GM12891 (cell line): ENCODE results near the gene JPH4.
"Not testable (repeated sequence)": the region's sequence is repeated elsewhere in the genome, so short reads cannot be mapped to it uniquely, and the experiment has no call there.

Experiments
- DNase-seq: peaks from one replicate; pipeline ENCODE4 v3.0.0; 2011; ENCODE audit warnings: low spot score; ENCODE audit not compliant: insufficient read length
- FAIRE-seq: peaks from 2 replicates; lab custom pipeline; 2011; peaks lifted over from hg19 to GRCh38; lab: Jason Lieb, UNC
- PAX5 ChIP-seq: IDR thresholded peaks from 2 replicates; pipeline ENCODE4 v1.6.1; 2011; ENCODE audit warnings: low read length, moderate library complexity, mild to moderate bottlenecking; ENCODE audit not compliant: insufficient read depth, severe bottlenecking
- POLR2A ChIP-seq: IDR thresholded peaks from 2 replicates; pipeline ENCODE4 v1.6.1; 2011; ENCODE audit warnings: low read depth, low read length, control low read depth
- POLR2AphosphoS5 ChIP-seq: IDR thresholded peaks from 2 replicates; pipeline ENCODE4 v1.6.1; 2011; ENCODE audit warnings: low read depth, low read length, control low read depth
- POU2F2 ChIP-seq: IDR thresholded peaks from 2 replicates; pipeline ENCODE4 v1.6.1; 2011; ENCODE audit warnings: low read depth, mild to moderate bottlenecking, control low read depth, low read length, moderate library complexity
- SPI1 ChIP-seq: IDR thresholded peaks from 2 replicates; pipeline ENCODE4 v1.6.1; 2011; ENCODE audit warnings: low read depth, low read length, control low read depth
- TAF1 ChIP-seq: IDR thresholded peaks from 2 replicates; pipeline ENCODE4 v1.6.1; 2011; ENCODE audit warnings: low read depth, low read length, control low read depth

The JPH4 gene

DNA sequence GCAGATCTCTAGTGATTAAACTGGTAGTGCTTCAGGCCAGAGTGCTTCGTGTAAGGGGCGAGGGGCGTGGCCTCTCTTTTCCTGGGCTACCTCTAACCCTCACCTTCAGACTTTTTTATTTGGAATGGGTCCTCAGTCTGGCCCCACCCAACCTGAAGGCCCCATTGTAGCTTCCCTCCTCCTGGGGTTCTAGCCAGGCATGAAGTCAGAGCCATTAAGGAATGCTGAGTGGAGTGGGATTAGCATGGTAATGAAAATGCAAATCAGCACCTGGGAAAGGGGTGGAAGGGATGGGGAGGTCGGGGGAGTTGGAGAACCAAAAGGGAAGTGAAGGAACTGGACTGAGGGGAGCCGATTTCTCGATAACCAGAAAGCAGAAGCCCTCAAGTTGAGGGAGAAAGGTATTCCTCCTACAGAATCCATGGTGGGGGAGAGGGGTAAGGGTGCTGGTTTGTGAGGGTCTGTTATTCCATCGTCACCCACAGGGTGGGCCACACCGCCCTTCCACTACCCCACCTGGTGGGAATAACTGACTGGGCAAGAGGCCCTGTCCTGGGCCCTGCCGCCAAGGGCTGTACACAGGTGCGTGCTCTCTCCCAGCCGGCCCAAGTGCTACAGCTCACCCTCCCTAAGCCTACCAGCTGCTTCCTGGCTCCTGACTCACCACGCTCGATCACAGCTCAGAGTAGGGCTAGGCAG is 41.1 kb downstream of the JPH4 start:
- FAIRE-seq (no peak), DNase-seq (no peak)
- no peak for TF ChIP-seq SPI1
- no peak for TF ChIP-seq PAX5
- TF ChIP-seq POLR2A: no peak
- no peak for TF ChIP-seq TAF1
- no peak for TF ChIP-seq POU2F2
- no peak for TF ChIP-seq POLR2AphosphoS5

DNA sequence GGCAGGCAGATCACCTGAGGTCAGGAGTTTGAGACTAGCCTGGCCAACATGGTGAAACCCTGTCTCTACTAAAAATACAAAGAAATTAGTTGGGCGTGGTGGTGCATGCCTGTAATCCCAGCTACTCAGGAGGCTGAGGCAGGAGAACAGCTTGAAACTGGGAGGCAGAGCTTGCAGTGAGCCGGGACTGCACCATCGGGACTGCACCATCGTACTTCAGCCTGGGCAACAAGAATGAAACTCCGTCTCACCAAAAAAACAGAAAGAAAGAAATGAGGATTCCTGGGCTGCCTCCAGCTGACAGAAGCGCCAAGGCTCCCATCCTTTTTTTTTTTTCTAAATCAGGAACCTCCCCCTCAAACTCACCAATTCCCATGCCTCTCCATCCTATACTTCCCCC is 41.7 kb downstream of the JPH4 start:
- not testable (repeated sequence) for FAIRE-seq, DNase-seq

DNA sequence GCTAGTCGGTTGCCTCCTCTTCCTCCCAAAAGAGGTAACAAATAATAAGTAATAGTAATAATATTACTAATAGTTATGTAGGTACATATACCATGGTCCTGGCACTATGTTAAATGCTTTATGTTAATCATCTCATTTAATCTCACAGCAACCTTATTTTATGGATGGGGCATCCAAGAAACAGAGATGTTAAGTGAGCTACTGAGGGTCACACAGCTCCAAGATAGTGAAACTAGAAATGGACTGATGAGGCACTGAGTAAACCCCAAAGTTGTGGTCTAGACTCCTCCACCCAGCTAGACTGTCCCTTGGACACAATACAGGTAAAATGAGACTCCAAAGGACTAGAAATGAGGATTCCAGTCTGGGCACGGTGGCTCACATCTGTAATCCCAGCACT is 42.1 kb downstream of the JPH4 start:
- FAIRE-seq: no peak
- DNase-seq: no peak
- TF ChIP-seq TAF1: no peak
- TF ChIP-seq SPI1: no peak
- TF ChIP-seq POLR2A: no peak
- no peak for TF ChIP-seq PAX5
- TF ChIP-seq POU2F2: no peak
- no peak for TF ChIP-seq POLR2AphosphoS5

DNA sequence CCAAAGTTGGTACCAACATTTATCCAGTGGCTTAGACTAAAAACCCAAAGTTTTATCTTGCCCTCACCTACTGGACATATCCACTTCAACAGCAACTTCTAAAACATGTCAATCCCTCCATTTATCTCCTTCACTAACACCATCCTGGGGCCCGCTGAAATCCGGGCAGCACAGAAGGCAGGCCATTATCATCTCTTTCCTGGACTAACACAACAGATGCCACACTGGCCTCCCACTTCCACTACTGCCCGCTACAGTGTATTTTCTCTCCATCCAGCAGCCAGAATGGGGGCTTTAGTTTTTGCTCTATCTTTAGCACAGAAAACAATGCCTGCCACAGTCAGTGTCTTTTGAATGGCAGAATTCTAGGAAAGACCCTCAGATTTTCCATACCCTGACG is 42.6 kb downstream of the JPH4 start:
- no peak for FAIRE-seq
- no peak for TF ChIP-seq SPI1
- no peak for TF ChIP-seq POLR2AphosphoS5
- no peak for DNase-seq

DNA sequence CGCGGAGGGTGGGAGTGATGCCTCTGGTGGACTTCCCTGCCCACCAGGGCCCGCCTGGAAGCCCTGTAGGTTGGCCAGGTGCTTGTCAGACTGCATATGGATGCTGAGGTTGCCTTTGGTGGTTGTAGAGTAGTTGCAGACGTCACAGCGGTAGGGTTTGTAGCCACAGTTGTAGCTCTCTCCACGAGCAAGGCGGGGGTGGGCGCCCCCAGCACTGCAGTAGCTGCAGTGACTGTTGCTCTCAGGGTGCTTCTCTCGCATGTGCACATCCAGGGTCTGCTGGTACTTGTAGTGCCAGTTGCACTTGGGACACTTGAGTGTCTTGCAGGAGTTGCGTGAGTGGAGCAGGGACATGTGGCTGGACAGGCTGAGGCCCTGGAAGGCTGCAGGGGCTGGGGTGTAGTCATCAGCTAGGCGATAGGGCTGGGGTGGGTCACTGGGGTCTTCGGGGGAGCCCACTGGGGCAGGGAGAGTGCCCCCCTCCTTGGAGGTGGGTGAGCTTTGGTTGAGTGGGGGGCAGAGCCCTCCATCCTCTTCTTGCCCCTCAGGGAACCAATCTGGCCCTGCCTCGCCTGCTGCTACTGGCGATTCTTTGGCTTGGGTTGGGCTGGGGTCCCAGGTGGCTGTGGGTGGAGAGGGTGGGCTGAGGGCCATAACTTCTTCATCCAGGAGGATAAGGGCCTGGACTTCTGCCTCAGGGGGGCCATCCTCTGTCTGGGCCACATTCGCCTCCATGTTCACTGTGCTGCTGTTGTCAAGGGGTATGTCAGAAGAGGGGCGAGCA is 44.7 kb downstream of the JPH4 start:
- DNase-seq: no peak
- no peak for TF ChIP-seq POLR2AphosphoS5
- no peak for TF ChIP-seq PAX5
- no peak for TF ChIP-seq POU2F2
- no peak for TF ChIP-seq TAF1
- TF ChIP-seq POLR2A: no peak
- TF ChIP-seq SPI1: no peak
- FAIRE-seq: no peak

DNA sequence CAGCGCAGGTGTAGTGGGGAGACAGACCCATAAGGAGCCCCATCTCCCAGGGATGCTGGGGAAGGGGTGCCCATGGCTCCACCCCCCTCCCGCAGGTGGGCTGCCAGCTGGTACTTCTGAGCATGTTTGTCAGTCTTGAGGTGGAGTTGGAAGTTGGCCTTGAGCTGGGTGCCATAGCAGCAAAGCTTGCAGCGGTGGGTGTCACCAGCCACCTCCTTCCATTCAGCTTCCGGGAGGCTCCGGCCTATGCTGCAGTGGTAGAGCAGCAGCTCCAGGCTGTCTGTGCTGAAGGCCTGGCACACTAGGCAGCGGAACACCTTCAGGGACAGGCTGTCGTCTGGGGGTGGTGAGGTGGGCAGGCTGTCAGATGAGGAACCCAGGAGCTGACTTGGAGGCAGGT is 45.9 kb downstream of the JPH4 start:
- TF ChIP-seq POLR2AphosphoS5 (no peak), SPI1 (no peak), PAX5 (no peak)
- no peak for DNase-seq
- no peak for FAIRE-seq

DNA sequence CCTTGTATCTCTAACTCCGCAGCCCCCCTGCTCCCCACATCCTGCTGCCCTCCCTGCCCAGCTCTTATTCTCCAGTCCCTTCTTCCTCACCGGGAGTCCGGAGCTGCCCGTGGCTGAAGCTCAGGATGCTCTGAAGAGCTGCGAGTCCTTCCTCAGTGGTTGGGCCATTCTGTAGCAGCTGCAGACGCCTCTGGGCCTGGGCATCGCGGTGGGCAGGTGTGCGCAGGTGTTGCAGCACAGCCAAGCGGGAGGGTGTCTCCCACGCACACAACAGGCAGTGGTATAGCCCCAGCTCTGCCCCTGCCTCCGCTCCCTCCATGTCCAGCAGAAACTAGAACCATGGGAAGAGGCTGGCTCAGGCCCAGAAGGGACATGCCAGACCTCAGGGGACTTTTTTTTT is 47.2 kb downstream of the JPH4 start:
- FAIRE-seq: no peak
- TF ChIP-seq POLR2A: no peak
- TF ChIP-seq SPI1: no peak
- TF ChIP-seq POLR2AphosphoS5: no peak
- TF ChIP-seq POU2F2: no peak
- no peak for TF ChIP-seq TAF1
- TF ChIP-seq PAX5: no peak
- no peak for DNase-seq

DNA sequence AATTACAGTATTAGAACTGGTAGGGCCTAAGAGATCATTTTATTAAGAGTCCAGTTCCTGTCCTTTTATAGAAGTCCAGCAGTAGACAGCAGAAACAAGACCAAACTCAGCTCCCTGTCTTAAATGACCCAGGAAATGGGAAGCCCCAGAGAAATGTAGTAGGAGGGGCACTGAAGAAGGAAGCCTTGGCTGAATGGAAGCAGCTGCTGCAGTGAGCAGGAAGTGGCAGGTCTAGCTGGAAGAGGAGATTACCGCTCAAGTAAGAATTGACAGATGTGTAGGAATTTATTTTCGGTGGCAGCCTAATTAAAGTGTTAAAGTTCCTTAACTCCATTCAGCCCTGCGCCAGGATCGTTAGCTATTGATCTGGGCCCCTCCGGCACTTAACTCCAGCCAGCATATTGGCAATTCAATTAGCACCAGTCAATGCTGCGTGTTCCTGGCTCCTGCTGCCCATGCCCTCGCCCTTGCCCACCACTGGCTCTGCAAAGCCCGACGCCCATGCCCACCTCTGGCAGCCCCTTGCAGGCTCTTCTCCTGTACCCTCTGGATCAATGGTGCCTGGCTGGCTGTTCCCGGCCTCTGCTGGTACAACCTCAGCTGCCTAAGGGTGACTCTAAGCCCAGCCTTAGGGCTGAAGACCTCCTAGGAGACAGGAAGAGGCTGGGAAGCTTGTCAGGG is 48.1 kb downstream of the JPH4 start:
- TF ChIP-seq TAF1 (no peak), POLR2AphosphoS5 (no peak), SPI1 (no peak), PAX5 (no peak), POU2F2 (no peak), POLR2A (no peak)
- FAIRE-seq (no peak), DNase-seq (no peak)

DNA sequence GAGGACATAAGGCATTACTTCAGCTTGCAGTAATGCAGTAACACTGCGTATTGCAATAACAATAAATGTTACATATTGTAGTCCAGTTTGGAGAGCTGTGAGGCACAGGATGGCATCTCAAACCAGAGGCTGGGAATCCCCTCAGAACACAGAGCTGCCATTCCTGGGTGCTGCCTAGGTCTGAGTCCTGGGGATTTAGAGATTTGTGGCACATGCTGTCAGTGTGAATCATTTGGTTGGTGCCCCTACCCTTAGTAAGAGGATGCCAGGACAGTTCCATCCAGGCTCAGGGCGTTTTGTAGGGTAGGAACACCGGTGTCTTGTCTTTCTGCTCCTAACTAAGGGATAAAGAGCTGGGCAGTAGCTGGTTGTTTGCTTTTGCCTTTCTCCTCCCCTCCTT is 49.6 kb downstream of the JPH4 start:
- TF ChIP-seq PAX5: no peak
- TF ChIP-seq TAF1: no peak
- TF ChIP-seq POLR2AphosphoS5: no peak
- no peak for TF ChIP-seq POU2F2
- TF ChIP-seq POLR2A: no peak
- TF ChIP-seq SPI1: no peak
- FAIRE-seq: no peak
- no peak for DNase-seq

DNA sequence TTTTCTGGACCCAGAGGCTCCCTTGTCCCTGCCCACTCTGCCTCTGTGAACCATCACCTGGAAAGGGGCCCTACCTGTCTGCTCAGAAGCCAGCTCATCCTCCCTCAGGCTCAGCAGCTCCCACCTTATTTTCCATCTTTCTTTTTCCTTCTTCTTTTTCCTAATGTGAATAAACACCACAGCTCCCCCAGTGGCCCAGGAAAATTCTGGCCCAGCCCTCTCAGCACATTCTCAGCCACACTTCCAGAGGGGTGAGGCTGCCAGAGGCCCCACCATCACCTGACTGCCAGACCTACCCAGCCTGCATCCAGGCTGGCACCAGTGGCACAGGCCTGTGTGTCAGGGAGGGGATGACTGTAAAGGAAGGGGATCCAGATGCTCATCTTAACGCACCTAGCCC is 50.0 kb downstream of the JPH4 start:
- no peak for DNase-seq
- TF ChIP-seq PAX5: no peak
- FAIRE-seq: no peak
